ENCODE measurements around the gene CORO2B. TPM values are rescaled to one million over a fixed set of nuclear protein-coding genes. Genes with fewer than 3 reads are reported as not detected.

The CORO2B gene
- total RNA-seq, 1 experiment from 2014 or later: 0.59 TPM

DNA sequence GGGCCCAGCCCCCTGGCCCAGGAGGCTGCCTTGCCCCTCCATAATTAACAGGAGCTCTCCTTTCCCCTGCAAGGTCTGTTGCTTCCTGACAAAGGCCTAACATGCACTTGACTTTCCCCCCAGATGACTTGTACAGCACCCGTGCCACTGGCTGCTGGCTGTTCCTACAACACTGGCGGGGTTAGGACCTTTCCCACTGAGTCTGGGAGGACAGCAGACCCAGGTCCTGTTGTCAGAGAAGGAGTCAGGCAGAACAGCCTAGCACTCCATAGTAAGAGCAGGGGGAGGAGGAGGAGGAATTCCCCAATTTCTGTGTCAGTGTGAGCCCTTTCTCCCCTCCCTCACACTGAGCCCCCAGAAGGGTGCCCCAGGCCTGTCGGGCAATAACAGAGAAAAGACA, 99.2 kb downstream of the CORO2B start:
- H3K36me3 ChIP-seq (ENCODE audit: low read depth): no peaks in the 10 kb centered on the region
- H2AFZ ChIP-seq: no peak overlapping the region
- no peaks in the 10 kb centered on the region for H3F3A ChIP-seq (ENCODE audit: insufficient read depth, low read depth)
- no peaks in the 10 kb centered on the region for H3K4me1 ChIP-seq (replicated peaks; ENCODE audit: insufficient read depth)
- H3K79me2 ChIP-seq (ENCODE audit: low read depth): no peaks in the 10 kb centered on the region
- no peaks in the 10 kb centered on the region for H3K9me3 ChIP-seq (ENCODE audit: insufficient read depth, low read depth)
- no peak overlapping the region for H3K4me3 ChIP-seq
- no TSS peak for BruUV-seq (replicated peaks)
- CTCF ChIA-PET: interaction anchor here (0.6 kb wide), 1 partner anchor 237 kb away, joined by 3 read pairs; no protein-coding TSS in a partner anchor
- POLR2A ChIA-PET (ENCODE audit: unreplicated experiment): interaction anchor here (0.7 kb wide), 2 partner anchors 10 to 22 kb away, joined by 3 read pairs; no protein-coding TSS in a partner anchor
- TF ChIP-seq EZH2 (IDR thresholded peaks at IDR 0.05; ENCODE audit: low read depth): no peak
- TF ChIP-seq, protein P1, sequence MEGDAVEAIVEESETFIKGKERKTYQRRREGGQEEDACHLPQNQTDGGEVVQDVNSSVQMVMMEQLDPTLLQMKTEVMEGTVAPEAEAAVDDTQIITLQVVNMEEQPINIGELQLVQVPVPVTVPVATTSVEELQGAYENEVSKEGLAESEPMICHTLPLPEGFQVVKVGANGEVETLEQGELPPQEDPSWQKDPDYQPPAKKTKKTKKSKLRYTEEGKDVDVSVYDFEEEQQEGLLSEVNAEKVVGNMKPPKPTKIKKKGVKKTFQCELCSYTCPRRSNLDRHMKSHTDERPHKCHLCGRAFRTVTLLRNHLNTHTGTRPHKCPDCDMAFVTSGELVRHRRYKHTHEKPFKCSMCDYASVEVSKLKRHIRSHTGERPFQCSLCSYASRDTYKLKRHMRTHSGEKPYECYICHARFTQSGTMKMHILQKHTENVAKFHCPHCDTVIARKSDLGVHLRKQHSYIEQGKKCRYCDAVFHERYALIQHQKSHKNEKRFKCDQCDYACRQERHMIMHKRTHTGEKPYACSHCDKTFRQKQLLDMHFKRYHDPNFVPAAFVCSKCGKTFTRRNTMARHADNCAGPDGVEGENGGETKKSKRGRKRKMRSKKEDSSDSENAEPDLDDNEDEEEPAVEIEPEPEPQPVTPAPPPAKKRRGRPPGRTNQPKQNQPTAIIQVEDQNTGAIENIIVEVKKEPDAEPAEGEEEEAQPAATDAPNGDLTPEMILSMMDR (conservative IDR thresholded peaks at IDR 0.05): no peak
- H3K27me3 ChIP-seq (ENCODE audit: insufficient read depth, low read depth): no peaks in the 10 kb centered on the region
- no peak for DNase-seq
- no peaks in the 10 kb centered on the region for H4K20me1 ChIP-seq (ENCODE audit: insufficient read depth)
- no peak overlapping the region for H3K27ac ChIP-seq
- intact Hi-C loops (cut with micrococcal nuclease; ENCODE audit: unreplicated experiment): no loop called here
- no peak overlapping the region for H3K4me2 ChIP-seq
- H3K9me2 ChIP-seq (ENCODE audit: insufficient read depth): no peaks in the 10 kb centered on the region

DNA sequence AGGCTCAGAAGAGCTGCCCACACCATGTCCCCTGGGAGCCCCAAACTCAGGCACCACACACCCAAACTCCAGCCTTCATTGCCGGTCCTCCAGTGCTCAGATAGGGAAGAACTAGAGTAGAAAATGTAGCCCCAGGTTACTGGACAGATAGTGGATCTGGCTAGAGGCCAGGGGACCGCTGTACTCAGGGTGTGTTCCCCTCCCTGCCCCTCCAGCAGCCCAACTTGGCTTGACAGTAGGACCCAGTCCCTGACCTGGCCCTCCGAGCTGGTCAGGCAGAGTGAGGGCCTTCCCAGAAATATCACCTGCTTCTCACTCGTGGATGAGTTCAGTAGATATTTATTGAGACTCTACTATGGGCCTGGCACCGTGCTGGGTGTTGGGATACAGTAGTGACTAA, 100.0 kb downstream of the CORO2B start:
- ChIA-PET CTCF (no interaction called here), POLR2A (ENCODE audit: unreplicated experiment) (interaction anchor here (0.7 kb wide), 1 partner anchor 21 kb away, joined by 3 read pairs; no protein-coding TSS in a partner anchor)
- Histone ChIP-seq H4K20me1 (ENCODE audit: insufficient read depth) (no peaks in the 10 kb centered on the region), H3K4me2 (no peak overlapping the region), H3K4me3 (no peak overlapping the region), H3K9me3 (ENCODE audit: insufficient read depth, low read depth) (no peaks in the 10 kb centered on the region), H3K27ac (no peak overlapping the region), H3K27me3 (ENCODE audit: insufficient read depth, low read depth) (no peaks in the 10 kb centered on the region), H3F3A (ENCODE audit: insufficient read depth, low read depth) (no peaks in the 10 kb centered on the region), H3K79me2 (ENCODE audit: low read depth) (no peaks in the 10 kb centered on the region), H3K4me1 (replicated peaks; ENCODE audit: insufficient read depth) (no peaks in the 10 kb centered on the region), H3K36me3 (ENCODE audit: low read depth) (no peaks in the 10 kb centered on the region), H2AFZ (no peak overlapping the region), H3K9me2 (ENCODE audit: insufficient read depth) (no peaks in the 10 kb centered on the region)
- no peak for DNase-seq
- no peak for TF ChIP-seq EZH2 (IDR thresholded peaks at IDR 0.05; ENCODE audit: low read depth)
- TF ChIP-seq, protein P1 (conservative IDR thresholded peaks at IDR 0.05): no peak
- BruUV-seq (replicated peaks): no TSS peak
- intact Hi-C loops (cut with micrococcal nuclease; ENCODE audit: unreplicated experiment): no loop called here

DNA sequence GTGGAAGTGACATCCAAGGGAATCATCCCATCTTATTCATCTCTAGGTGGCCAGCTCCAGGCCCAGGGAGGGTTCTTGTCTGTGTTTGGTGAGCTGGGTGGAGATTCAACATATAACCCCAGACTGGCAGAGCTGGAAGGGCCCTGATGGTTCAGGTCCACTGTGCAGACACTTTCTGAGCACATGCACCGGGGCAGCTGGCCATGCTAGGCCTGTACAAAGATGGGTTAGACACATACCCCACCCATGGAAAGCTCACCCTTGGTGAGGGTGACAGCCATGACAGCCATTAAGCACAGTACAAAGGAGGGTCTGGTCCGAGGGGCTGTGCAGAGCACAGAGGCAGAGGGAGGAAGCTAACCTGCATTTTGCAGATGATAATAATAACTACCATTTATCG, 100.4 kb downstream of the CORO2B start:
- CTCF ChIA-PET: no interaction called here
- intact Hi-C loops (cut with micrococcal nuclease; ENCODE audit: unreplicated experiment): no loop called here
- Histone ChIP-seq H3K9me3 (ENCODE audit: insufficient read depth, low read depth) (no peaks in the 10 kb centered on the region), H3K4me3 (no peak overlapping the region), H3K27ac (no peak overlapping the region), H3F3A (ENCODE audit: insufficient read depth, low read depth) (no peaks in the 10 kb centered on the region), H3K79me2 (ENCODE audit: low read depth) (no peaks in the 10 kb centered on the region), H2AFZ (no peak overlapping the region), H3K4me2 (no peak overlapping the region), H3K4me1 (replicated peaks; ENCODE audit: insufficient read depth) (no peaks in the 10 kb centered on the region), H3K36me3 (ENCODE audit: low read depth) (no peaks in the 10 kb centered on the region), H3K9me2 (ENCODE audit: insufficient read depth) (no peaks in the 10 kb centered on the region), H3K27me3 (ENCODE audit: insufficient read depth, low read depth) (no peaks in the 10 kb centered on the region), H4K20me1 (ENCODE audit: insufficient read depth) (no peaks in the 10 kb centered on the region)
- TF ChIP-seq EZH2 (IDR thresholded peaks at IDR 0.05; ENCODE audit: low read depth): no peak
- TF ChIP-seq, protein P1 (conservative IDR thresholded peaks at IDR 0.05): no peak
- BruUV-seq (replicated peaks): no TSS peak
- no peak for DNase-seq
- POLR2A ChIA-PET (ENCODE audit: unreplicated experiment): no interaction called here

Data from PC-9 (cell line).